GM18505 (cell line): ENCODE measurements around the gene CERK.

Experiments
- ATAC-seq: cut with Tn5 transposase; IDR thresholded peaks from one replicate; pipeline ENCODE4 v1.9.1; 2021; ENCODE audit not compliant: unreplicated experiment
- POLR2A ChIP-seq: IDR thresholded peaks from 4 replicates; pipeline ENCODE4 v1.6.1; 2011; ENCODE audit warnings: borderline replicate concordance; ENCODE audit not compliant: insufficient read depth, insufficient read length; ENCODE audit errors: extremely low read depth

Gene CERK

DNA sequence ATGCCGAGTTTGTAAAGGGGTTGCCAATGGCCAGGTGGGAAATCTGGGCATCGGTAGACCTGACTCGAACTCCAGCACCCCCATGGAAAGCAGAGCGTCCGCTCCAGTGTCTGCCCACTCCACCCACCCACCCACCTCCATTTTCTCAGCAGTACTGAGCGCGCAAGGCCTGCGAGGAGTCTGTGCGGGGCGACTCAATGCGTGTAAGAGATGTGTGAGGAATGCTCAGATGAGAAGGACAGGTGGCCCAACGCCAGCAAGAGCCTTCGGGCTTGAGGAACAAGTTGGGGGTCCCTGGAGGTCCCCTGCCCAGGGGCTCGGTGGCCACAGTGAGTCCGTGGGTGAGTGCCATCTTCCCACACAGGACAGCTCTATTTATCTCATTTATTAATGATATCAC, 50.6 kb downstream of the CERK start:
- no peak for ATAC-seq
- TF ChIP-seq POLR2A = no peak

DNA sequence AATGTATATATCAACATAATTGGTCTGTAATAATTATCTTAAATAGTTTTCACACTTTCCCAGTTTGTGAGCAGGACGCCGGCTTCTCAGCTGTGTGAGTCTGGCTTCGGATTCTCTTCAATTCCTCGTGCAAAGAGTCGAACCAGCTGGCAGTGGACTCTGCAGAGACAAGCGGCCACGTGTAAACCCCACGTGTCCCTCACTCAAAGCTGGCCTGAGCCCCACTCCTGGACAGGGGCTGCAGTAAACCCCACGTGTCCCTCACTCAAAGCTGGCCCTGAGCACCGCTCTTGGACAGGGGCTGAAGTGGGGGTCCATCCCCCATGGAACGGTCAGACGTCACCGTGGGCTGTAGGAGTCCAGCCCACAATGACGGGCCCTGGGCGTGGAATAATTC, 51.0 kb downstream of the CERK start:
- no peak for TF ChIP-seq POLR2A
- no peak for ATAC-seq

DNA sequence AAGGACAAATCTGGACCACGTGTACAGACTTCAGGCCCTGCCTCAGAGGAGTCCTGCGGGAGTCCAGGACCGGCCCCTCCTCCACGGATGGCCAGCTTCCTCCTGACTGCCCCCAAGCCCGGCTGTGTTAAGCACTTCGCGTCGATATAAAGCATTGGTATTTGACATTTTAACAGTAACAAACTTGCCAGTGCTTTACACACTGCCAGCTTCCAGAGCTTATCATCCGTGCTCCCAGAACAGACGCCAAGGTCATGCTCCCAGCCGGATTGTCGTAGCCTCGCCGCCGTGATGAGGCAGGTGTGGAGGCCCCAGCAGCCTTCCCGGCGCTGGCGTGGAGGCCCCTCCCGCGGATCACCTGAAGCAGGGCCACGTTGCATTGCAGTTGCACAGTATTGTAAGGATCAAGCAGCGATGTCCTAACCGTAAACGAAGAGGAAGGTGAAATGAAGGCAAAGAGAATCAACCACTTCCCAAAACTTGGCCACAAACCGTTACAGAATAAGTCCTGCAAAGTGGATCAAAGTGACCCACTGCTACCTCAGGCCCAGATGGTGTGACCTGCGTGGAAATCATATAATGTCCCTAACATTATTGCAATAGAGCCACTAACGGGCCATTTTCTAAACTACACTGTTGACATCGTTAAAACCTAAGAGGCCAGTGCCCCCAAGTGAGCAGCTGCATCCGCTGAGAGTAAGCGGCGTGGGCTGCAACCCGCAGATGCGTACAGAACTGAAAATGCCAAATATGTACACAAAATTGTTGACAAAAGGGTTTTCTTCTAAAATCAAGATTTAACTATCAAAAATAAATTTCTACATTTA, 51.6 kb downstream of the CERK start:
- ATAC-seq = no peak
- TF ChIP-seq POLR2A = no peak

DNA sequence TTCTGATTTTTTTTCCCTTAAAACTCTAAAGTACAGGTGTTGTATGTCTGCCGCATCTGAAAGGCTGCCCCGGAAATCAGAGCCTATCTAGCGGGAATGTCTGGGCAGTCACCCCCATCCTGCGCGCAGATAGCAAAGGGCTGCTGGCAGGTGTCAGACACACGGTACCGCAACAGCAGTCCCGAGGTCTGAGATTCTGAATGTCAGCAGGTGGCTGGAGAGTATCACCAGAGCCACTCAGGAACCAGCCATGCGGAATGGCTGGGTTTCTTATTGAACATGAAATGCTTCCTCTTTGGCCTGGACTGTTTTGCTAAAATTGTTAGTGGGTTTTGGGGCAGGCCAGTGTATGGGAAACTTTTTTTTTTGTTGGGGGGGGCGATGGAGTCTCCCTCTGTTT, 53.3 kb downstream of the CERK start:
- no peak for TF ChIP-seq POLR2A
- ATAC-seq = peak; percentile 79

DNA sequence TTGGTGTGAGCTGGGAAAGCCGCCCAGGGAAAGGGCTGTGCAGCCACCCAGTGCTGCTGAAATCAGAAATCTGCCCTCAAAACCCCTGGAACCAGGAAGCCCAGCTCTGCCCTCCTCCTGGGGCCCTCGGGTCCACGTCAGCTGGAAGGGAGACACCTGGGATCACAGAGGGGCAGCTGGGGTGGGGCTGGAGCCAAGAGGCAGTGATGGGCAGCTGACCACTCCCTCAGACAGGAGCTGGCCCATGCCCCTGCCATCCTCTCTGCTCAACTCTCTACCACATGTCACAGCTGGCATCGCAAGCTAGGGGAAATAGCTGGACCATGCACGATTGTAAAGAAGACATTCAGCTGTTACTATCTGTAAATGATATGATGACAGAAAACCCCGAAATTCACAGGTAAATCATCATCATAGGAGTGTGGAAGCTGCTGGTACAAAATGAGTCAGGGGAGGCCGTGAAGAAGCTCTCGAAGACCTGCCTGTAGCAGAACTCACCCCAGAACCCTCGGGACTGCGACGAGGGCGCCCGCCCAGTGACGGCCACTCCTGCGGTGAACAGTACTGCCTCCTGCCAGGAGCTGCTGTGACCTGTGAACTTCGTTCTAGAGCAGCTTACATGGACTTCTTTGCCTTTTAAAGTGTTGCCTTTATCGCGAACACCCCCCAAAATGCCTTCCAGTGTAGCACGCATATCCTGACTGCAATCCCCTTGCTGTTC, 55.9 kb downstream of the CERK start:
- ATAC-seq = no peak
- TF ChIP-seq POLR2A = no peak

DNA sequence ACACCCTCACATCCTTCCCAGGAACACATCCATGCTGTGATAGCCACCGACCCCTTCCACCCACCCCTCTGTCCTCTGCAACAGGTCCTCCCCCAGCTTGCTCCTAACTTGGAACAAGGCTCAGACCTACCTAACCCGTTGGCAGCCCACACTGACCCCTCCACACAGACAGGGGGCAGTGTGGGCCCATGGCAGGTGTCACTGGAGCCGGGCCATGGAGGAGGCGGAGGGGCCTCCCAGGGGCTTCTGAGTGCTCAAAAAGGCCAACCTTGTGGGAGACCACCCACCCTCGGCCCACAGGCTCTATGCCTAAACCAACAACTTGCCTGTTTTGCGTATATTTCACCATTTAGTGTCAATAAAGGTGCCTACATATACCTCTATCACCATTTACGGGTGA, 57.0 kb downstream of the CERK start:
- ATAC-seq = no peak
- no peak for TF ChIP-seq POLR2A

DNA sequence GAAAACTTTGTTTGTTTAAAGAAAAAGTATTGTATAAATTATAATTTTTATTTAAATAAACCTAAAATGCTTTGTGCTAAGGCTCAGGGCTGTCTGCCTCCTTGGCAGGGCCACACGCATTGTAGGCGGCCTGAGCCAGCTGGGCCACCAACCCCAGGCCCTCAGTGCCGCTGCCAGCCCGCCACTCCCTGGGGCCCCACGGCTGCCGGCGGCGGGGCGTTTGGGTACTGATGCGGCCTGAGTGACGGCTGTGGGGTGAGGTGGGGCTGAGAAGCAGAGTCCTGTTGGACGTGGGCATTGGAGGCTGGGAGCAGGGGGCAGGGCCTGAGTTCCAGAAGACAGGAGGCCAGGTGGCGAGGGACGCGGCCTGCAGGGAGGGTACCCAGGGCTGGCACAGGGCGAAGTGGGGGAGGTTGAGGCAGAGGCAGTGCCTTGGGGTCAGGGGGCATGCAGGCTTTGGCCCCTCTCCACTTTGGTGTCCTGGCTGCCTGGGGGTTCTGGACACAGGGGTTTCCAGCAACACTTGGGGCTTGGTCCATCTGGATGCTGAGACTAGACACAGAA, 58.3 kb downstream of the CERK start:
- TF ChIP-seq POLR2A = no peak
- no peak for ATAC-seq

DNA sequence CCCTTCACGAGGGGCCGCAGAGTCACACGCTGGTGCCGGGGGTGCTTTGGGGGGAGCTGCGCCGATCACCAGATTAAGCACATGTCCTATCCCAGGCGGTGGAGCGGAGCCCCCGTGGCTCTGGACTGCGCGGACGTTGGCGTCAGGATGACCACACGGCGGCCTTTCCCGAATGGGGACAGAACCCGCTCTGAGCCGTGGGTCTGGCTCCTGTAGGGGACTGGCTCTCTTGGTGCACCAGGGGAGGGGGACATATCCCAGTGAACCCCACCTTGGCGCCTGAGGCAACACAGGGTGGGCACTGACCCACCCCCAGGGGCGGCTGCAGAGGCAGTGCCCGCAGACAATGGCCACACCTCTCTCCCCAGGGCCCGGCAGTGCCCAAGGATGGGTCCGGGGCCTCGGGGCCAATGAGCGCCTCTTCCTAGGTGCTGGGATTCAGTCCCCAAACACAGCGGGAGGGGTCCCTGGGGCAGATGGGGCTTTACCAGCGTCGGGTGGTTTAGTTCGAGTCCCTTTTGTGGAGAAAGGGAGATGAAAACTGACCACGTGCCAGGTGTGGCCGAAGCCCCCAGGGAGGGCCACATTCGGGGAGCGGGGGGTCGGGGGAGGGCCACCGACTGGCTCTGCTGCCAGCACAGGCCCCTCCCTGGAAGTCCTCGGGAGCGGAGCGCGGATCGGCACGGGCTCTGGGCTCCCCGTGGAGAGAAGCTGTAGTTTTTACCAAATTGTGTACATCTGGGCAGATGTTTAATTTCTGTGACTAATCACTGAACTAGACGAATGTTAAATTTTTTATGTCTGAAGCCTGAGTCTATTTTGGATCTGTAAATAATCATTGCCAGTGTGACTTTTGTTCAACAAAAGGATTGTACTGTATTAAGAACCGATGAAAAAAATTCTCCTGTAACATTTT, 59.0 kb downstream of the CERK start:
- ATAC-seq = no peak
- TF ChIP-seq POLR2A = no peak

DNA sequence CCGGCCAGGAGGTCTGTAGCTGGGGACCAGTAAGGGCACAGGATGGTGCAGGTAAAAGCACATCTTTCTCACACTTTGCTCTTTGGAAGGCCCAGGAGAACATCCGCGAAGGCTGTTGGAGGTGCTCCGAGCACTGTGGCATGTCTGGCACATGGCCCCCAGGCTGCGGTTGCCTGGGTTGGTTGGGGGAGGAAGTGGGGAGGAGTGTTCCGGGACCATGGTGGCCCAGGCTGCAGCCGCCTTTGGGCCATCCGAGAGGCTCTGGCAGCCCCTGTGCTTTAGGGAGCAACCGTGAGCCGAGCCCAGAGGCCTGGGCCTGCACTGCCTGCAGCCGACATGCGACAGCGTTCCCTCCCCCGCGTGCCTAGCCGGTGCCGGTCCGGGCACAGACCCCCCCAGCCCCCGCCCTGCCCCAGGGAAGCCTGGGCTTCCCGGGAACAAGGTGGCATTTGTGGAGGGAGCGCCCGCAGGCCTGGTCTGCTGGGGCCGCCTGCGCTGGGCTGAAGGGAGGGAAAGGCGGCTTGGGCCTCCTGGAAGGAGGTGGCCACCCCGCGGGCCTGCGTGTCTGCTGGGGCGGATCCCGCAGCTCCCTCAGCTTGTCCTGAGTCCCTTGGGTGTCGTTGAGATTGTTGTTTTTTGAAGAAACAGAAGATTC, 59.9 kb downstream of the CERK start:
- ATAC-seq = no peak
- no peak for TF ChIP-seq POLR2A

DNA sequence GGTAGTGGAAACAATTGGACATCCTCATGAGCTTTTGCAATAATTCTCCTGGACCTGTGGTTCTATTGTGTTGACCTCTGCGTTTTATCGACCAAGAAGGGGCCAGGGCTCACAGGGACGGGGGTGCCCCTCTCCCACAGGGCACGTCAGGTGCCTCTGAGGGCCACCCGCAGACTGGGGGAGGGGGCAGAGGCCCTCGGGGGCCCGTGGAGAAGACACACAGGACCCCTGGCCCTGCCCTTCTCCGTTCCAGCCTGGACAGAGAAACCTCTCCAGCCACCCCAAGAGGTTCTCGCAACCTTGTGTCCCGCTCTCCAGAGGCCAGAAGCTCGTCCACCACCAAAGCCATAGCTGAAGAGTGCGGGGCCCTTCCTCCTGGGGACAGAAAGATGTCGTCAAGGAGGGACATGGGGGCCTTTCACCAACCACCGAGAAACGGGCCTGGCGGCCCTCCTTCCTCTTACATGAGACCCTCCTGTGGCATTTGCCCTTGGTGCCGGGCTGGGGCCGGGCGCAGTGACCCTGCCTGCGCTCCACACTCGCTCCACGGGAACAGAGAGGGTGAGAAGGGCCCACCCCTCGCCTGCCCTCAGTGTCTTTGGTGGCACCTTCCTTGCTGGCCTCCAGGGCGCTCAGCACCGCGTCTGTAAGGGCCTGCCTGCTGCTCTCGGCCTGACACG, 60.6 kb downstream of the CERK start:
- TF ChIP-seq POLR2A = no peak
- ATAC-seq = no peak

DNA sequence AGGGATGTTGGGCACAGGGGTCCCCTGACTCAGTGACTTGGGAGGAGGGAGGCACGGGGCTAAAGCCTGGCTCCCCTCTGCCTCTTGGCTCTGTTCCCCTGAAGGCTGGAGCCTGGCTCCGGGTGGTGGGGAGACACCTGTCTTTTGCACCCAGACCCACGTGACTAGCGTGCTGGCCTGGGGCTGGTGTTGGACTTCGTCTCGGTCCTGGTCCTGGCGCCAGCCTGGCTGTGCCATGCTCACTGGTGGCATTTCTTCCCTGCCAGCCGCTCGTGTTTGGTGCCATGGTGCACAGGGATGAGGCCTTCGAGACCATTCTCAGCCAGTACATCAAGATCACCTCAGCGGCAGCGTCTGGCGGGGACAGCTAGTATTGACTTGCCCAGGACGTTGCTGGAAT, 61.2 kb downstream of the CERK start:
- TF ChIP-seq POLR2A = no peak
- no peak for ATAC-seq

DNA sequence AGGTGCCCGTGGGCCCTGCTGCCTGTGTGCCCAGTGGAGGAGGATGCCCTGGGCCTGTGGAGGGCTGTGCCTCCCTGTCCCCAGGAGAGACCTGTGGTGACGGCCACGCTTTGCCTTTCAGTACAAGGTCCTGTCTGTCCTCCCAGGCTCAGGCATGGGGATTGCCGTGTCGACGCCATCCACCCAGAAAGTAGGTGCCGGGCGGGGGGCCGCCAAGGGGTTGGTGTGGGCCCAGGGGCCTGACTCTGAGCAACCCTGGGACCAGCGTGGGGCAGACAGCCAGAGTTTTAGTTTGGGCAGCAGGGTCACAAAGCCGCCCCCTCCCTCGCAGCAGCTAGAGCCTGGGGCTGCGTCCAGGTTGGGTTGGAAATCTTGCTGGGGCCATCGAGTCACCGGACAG, 61.6 kb downstream of the CERK start:
- no peak for TF ChIP-seq POLR2A
- no peak for ATAC-seq
